ENCODE data around the gene PRKAG1.

PRKAG1 gene

DNA sequence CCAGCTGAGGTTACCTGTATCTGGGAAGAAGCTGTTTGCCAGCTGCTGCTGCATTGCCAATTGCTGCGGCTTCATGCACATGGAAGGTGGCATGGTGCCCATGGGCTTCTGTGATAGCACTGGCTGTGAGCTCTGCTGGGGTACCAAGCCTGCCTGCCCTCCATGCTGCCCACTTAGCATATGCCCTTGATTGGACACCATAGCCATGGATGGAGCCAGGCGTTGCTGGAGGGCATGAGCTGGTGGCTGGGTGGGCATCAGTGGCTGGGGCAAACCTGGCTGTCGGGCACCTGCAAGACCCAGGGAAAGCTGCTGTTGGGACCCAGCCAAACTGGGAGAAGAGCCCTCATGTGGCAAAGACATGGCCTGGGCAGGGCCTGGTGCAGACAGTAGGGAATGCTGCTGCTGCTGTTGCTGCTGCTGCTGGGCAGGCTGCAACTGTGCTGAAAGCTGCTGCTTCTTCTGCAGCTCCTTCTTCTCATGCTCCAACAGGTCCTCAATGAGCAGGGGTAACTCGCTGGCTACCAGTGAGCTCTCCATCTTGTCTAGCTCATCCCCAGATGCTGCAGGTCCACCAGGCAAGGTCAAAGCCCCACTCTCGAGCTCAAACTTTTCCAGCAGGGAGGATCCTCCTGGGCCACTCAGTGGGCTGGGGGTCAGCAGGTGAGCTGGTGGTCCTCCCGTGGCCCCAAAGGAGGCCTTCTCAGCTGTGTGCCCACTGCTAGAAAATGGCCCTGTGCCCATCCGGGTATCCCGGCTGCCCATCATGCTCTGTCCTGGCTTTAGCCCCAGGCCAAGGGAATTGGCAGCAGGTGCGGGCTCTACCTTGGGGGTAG is 18.8 kb upstream of the PRKAG1 start:
- H3K4me1 ChIP-seq (ENCODE audit: insufficient read depth, low read length): no peaks in the 10 kb centered on the region
- DNase-seq: no peak
- TF ChIP-seq EZH2 (IDR thresholded peaks at IDR 0.05; ENCODE audit: borderline replicate concordance, low read depth, low read length, severe bottlenecking): no peak
- TF ChIP-seq, protein P1, sequence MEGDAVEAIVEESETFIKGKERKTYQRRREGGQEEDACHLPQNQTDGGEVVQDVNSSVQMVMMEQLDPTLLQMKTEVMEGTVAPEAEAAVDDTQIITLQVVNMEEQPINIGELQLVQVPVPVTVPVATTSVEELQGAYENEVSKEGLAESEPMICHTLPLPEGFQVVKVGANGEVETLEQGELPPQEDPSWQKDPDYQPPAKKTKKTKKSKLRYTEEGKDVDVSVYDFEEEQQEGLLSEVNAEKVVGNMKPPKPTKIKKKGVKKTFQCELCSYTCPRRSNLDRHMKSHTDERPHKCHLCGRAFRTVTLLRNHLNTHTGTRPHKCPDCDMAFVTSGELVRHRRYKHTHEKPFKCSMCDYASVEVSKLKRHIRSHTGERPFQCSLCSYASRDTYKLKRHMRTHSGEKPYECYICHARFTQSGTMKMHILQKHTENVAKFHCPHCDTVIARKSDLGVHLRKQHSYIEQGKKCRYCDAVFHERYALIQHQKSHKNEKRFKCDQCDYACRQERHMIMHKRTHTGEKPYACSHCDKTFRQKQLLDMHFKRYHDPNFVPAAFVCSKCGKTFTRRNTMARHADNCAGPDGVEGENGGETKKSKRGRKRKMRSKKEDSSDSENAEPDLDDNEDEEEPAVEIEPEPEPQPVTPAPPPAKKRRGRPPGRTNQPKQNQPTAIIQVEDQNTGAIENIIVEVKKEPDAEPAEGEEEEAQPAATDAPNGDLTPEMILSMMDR (IDR thresholded peaks at IDR 0.05; ENCODE audit: borderline replicate concordance, extremely low read depth, low read length, poor library complexity, severe bottlenecking): no peak
- no peak overlapping the region for H3K9ac ChIP-seq (ENCODE audit: low read depth, low read length)
- peaks cover 59% of the 10 kb centered on the region for H4K20me1 ChIP-seq (ENCODE audit: insufficient read depth, low read length)
- H3K27ac ChIP-seq (ENCODE audit: low read length): no peak overlapping the region
- no peak overlapping the region for H3K4me3 ChIP-seq (ENCODE audit: low read depth in 1 of 2, low read length in 2 of 2)
- H3K36me3 ChIP-seq (ENCODE audit: insufficient read depth, low read length): peaks cover 96% of the 10 kb centered on the region
- H3K79me2 ChIP-seq (ENCODE audit: insufficient read depth, low read length): peaks cover 19% of the 10 kb centered on the region
- ATAC-seq (ENCODE audit: insufficient read depth, low read depth): no peak
- H3K9me3 ChIP-seq (ENCODE audit: insufficient read depth, low read length, severe bottlenecking): no peaks in the 10 kb centered on the region
- H3K4me2 ChIP-seq (ENCODE audit: insufficient read depth, low read length): no peak overlapping the region
- no peaks in the 10 kb centered on the region for H3K27me3 ChIP-seq (ENCODE audit: insufficient read depth, low read length, poor library complexity)
- H2AFZ ChIP-seq (ENCODE audit: low read depth, low read length): no peak overlapping the region

- Histone ChIP-seq H3K27me3 (ENCODE audit: insufficient read depth, low read length, poor library complexity) (no peaks in the 10 kb centered on the region), H3K79me2 (ENCODE audit: insufficient read depth, low read length) (peaks cover 19% of the 10 kb centered on the region), H3K4me3 (ENCODE audit: low read depth in 1 of 2, low read length in 2 of 2) (no peak overlapping the region), H3K4me2 (ENCODE audit: insufficient read depth, low read length) (no peak overlapping the region), H3K27ac (ENCODE audit: low read length) (no peak overlapping the region), H3K4me1 (ENCODE audit: insufficient read depth, low read length) (no peaks in the 10 kb centered on the region), H3K9me3 (ENCODE audit: insufficient read depth, low read length, severe bottlenecking) (no peaks in the 10 kb centered on the region), H3K36me3 (ENCODE audit: insufficient read depth, low read length) (peaks cover 96% of the 10 kb centered on the region), H4K20me1 (ENCODE audit: insufficient read depth, low read length) (peaks cover 60% of the 10 kb centered on the region), H2AFZ (ENCODE audit: low read depth, low read length) (no peak overlapping the region), H3K9ac (ENCODE audit: low read depth, low read length) (no peak overlapping the region)
- TF ChIP-seq, protein P1 (IDR thresholded peaks at IDR 0.05; ENCODE audit: borderline replicate concordance, extremely low read depth, low read length, poor library complexity, severe bottlenecking): no peak
- ATAC-seq (ENCODE audit: insufficient read depth, low read depth): no peak
- no peak for DNase-seq
These were observed 17.5 kb upstream of the PRKAG1 start for GRCh38 chr12:49036029-49036428.

DNA sequence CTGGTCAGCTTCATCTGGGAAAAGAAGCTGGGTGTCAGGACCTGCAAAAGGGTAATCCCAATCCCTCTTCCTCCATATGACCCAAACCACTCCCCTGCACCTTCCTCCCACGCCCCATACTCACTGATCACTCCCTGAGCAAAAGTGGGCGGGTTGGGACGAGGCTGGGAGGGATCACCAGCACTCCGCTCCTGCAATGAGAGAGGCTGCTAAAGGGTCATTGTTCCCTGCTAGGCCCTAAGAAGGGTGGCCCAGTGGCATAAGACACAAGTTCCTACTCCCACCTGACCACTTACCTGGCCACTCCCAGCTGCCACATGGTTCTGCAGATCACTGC is 15.7 kb upstream of the PRKAG1 start:
- TF ChIP-seq, protein P1 (IDR thresholded peaks at IDR 0.05; ENCODE audit: borderline replicate concordance, extremely low read depth, low read length, poor library complexity, severe bottlenecking): no peak
- Histone ChIP-seq H3K4me3 (ENCODE audit: low read depth in 1 of 2, low read length in 2 of 2) (no peak overlapping the region), H3K4me2 (ENCODE audit: insufficient read depth, low read length) (no peak overlapping the region), H2AFZ (ENCODE audit: low read depth, low read length) (no peak overlapping the region), H3K4me1 (ENCODE audit: insufficient read depth, low read length) (no peaks in the 10 kb centered on the region), H3K9ac (ENCODE audit: low read depth, low read length) (no peak overlapping the region), H3K9me3 (ENCODE audit: insufficient read depth, low read length, severe bottlenecking) (no peaks in the 10 kb centered on the region), H3K36me3 (ENCODE audit: insufficient read depth, low read length) (peaks cover 96% of the 10 kb centered on the region), H4K20me1 (ENCODE audit: insufficient read depth, low read length) (peaks cover 65% of the 10 kb centered on the region), H3K27ac (ENCODE audit: low read length) (no peak overlapping the region), H3K27me3 (ENCODE audit: insufficient read depth, low read length, poor library complexity) (no peaks in the 10 kb centered on the region), H3K79me2 (ENCODE audit: insufficient read depth, low read length) (peaks cover 15% of the 10 kb centered on the region)
- DNase-seq (no peak), ATAC-seq (ENCODE audit: insufficient read depth, low read depth) (no peak)

All from DND-41 (cell line).